IPS DF 6.9 (cell line): ENCODE data around the gene CDCA3.
"Not testable (repeated sequence)": the region's sequence is repeated elsewhere in the genome, so short reads cannot be mapped to it uniquely, and the experiment has no call there.

ENCODE experiments used
- DNase-seq: peaks from one replicate; pipeline ENCODE4 v3.0.0-alpha.2; 2013; ENCODE audit warnings: low read depth, low spot score
- H3K27ac ChIP-seq: one replicate; pipeline ENCODE4 v1.5.1; 2013; ENCODE audit warnings: low read length, control low read depth
- H3K27me3 ChIP-seq: 2 replicates; pipeline ENCODE4 v1.6.1; 2013; ENCODE audit warnings: mild to moderate bottlenecking, low read length; ENCODE audit not compliant: control insufficient read depth, insufficient read depth
- H3K36me3 ChIP-seq: 2 replicates; pipeline ENCODE4 v1.6.1; 2013; ENCODE audit warnings: low read length; ENCODE audit not compliant: control insufficient read depth, insufficient read depth
- H3K4me1 ChIP-seq: 2 replicates; pipeline ENCODE4 v1.6.1; 2013; ENCODE audit warnings: low read length; ENCODE audit not compliant: control insufficient read depth, insufficient read depth
- H3K4me3 ChIP-seq: 2 replicates; pipeline ENCODE4 v1.5.1; 2013; ENCODE audit warnings: mild to moderate bottlenecking, low read length
- H3K9me3 ChIP-seq: 2 replicates; pipeline ENCODE4 v1.6.1; 2013; ENCODE audit warnings: low read length, inconsistent platforms; ENCODE audit not compliant: control insufficient read depth, insufficient read depth
- WGBS: extraction: QIAGEN DNeasy Blood & Tissue Kit; methylation state at CpG from one replicate; pipeline ENCODE4 v1.1.7; 2013; ENCODE audit warnings: mixed read lengths, missing lambda C conversion rate; ENCODE audit not compliant: insufficient read length, insufficient coverage; 5-methylcytosine and 5-hydroxymethylcytosine counted together

Gene CDCA3

GRCh38 chr12:6851153-6851920, at the start of gene CDCA3:
Gene CDCA3 (minus strand): TSS chr12:6851286. CDS start chr12:6850952, 334 bp downstream.
- peak within 1 kb of the TSS; percentile 83 for H3K4me3 ChIP-seq
- peaks cover 22% of the 10 kb centered on the region; the same call in 1 of the 2 replicates for H3K36me3 ChIP-seq
- no CpG with 5 or more reads among the region's 37 CpGs for WGBS

GRCh38 chr12:6899837-6900519, 48.9 kb upstream of the CDCA3 start:
- H3K36me3 ChIP-seq, result no peaks in the 10 kb centered on the region
- DNase-seq, result no peak
- no CpG with 5 or more reads among the region's 10 CpGs for WGBS
- H3K9me3 ChIP-seq, result no peaks in the 10 kb centered on the region; the same call in 1 of the 2 replicates
- H3K4me1 ChIP-seq, result no peaks in the 10 kb centered on the region; the same call in 1 of the 2 replicates
- no peaks in the 10 kb centered on the region for H3K27me3 ChIP-seq
- no peak overlapping the region for H3K27ac ChIP-seq
- no peak overlapping the region for H3K4me3 ChIP-seq

More at GRCh38 chr12:6851153-6851920, at the start of gene CDCA3:
- no peaks in the 10 kb centered on the region for H3K27me3 ChIP-seq
- H3K27ac ChIP-seq, result no peak within 1 kb of the TSS
- H3K4me1 ChIP-seq, result peaks cover 2% of the 10 kb centered on the region; the same call in 1 of the 2 replicates
- no peaks in the 10 kb centered on the region for H3K9me3 ChIP-seq
- peak; percentile 97 for DNase-seq

GRCh38 chr12:6899427-6899826, 48.3 kb upstream of the CDCA3 start:
- DNase-seq, result no peak
- WGBS, result no CpG with 5 or more reads among the region's 5 CpGs
- Histone ChIP-seq H3K4me1 (no peaks in the 10 kb centered on the region; the same call in 1 of the 2 replicates), H3K4me3 (no peak overlapping the region), H3K27me3 (no peaks in the 10 kb centered on the region), H3K36me3 (no peaks in the 10 kb centered on the region), H3K27ac (no peak overlapping the region), H3K9me3 (no peaks in the 10 kb centered on the region; the same call in 1 of the 2 replicates)

GRCh38 chr12:6896846-6897435, 45.9 kb upstream of the CDCA3 start:
- no CpG with 5 or more reads among the region's 6 CpGs for WGBS
- Histone ChIP-seq H3K27ac (no peak overlapping the region), H3K4me3 (no peak overlapping the region), H3K9me3 (no peaks in the 10 kb centered on the region; the same call in 1 of the 2 replicates), H3K36me3 (no peaks in the 10 kb centered on the region), H3K4me1 (no peaks in the 10 kb centered on the region; the same call in 1 of the 2 replicates), H3K27me3 (no peaks in the 10 kb centered on the region)
- no peak for DNase-seq

- H3K9me3 ChIP-seq, result no peaks in the 10 kb centered on the region; the same call in 1 of the 2 replicates
- H3K36me3 ChIP-seq, result no peaks in the 10 kb centered on the region
- H3K27ac ChIP-seq, result no peak overlapping the region
- no CpG with 5 or more reads among the region's 3 CpGs for WGBS
- no peaks in the 10 kb centered on the region for H3K27me3 ChIP-seq
- H3K4me1 ChIP-seq, result peaks cover 2% of the 10 kb centered on the region; the same call in 1 of the 2 replicates
- H3K4me3 ChIP-seq, result no peak overlapping the region
- DNase-seq, result no peak
Measured at GRCh38 chr12:6894321-6894720, 43.2 kb upstream of the CDCA3 start.

- H3K36me3 ChIP-seq, H3K27me3 ChIP-seq, DNase-seq, H3K9me3 ChIP-seq, H3K4me3 ChIP-seq, H3K27ac ChIP-seq, H3K4me1 ChIP-seq: not testable (repeated sequence)
- WGBS, result no CpG with 5 or more reads among the region's 3 CpGs
Measured at GRCh38 chr12:6892683-6893082, 41.6 kb upstream of the CDCA3 start.

GRCh38 chr12:6891646-6892001, 40.5 kb upstream of the CDCA3 start:
- Histone ChIP-seq H3K4me3 (peak overlapping the region; percentile 37; the same call in 1 of the 2 replicates), H3K27me3 (no peaks in the 10 kb centered on the region), H3K27ac (no peak overlapping the region), H3K36me3 (no peaks in the 10 kb centered on the region), H3K4me1 (peaks cover 3% of the 10 kb centered on the region; the same call in 1 of the 2 replicates), H3K9me3 (no peaks in the 10 kb centered on the region)
- DNase-seq, result no peak
- no CpG with 5 or more reads among the region's 5 CpGs for WGBS

GRCh38 chr12:6890789-6891645, 39.9 kb upstream of the CDCA3 start:
- no peaks in the 10 kb centered on the region for H3K36me3 ChIP-seq
- no peak for DNase-seq
- no peaks in the 10 kb centered on the region for H3K9me3 ChIP-seq
- H3K27ac ChIP-seq, result no peak overlapping the region
- H3K27me3 ChIP-seq, result no peaks in the 10 kb centered on the region
- peaks cover 3% of the 10 kb centered on the region; the same call in 1 of the 2 replicates for H3K4me1 ChIP-seq
- H3K4me3 ChIP-seq, result peak overlapping the region; percentile 37; the same call in 1 of the 2 replicates
- no CpG with 5 or more reads among the region's 68 CpGs for WGBS

- not testable (repeated sequence) for H3K4me1 ChIP-seq, H3K36me3 ChIP-seq, DNase-seq, H3K27me3 ChIP-seq, H3K4me3 ChIP-seq, H3K9me3 ChIP-seq, H3K27ac ChIP-seq
- no CpG with 5 or more reads among the region's 21 CpGs for WGBS
Measured at GRCh38 chr12:6889775-6890573, 38.9 kb upstream of the CDCA3 start.
